MV-4-11 (cell line): ENCODE data around the gene OTOS.

Source experiments
- DNase-seq: peaks from one replicate; lab custom pipeline; 2025; lab: John Stamatoyannopoulos, UW

OTOS gene

GRCh38 chr2:240136013-240136670 lies 4.3 kb downstream of the OTOS start, which contains the start of gene COPS9:
Gene COPS9, minus strand, starts transcription at chr2:240136305. Its CDS starts 21 bp downstream, at chr2:240136284.
- peak; percentile 68 for DNase-seq

- no peak for DNase-seq
Measured at GRCh38 chr2:240135706-240136012, 4.8 kb downstream of the OTOS start.

- no peak for DNase-seq
Measured at GRCh38 chr2:240134956-240135520, 5.4 kb downstream of the OTOS start.

- no peak for DNase-seq
Measured at GRCh38 chr2:240134466-240134865, 6.0 kb downstream of the OTOS start.

GRCh38 chr2:240133401-240133800 lies 7.1 kb downstream of the OTOS start:
- no peak for DNase-seq

GRCh38 chr2:240132651-240132980 lies 7.8 kb downstream of the OTOS start:
- DNase-seq, result no peak

- no peak for DNase-seq
Measured at GRCh38 chr2:240131941-240132650, 8.4 kb downstream of the OTOS start.

GRCh38 chr2:240131296-240131695 lies 9.2 kb downstream of the OTOS start:
- no peak for DNase-seq

GRCh38 chr2:240130393-240131195 lies 9.9 kb downstream of the OTOS start:
- DNase-seq, result no peak

GRCh38 chr2:240129731-240130392 lies 10.6 kb downstream of the OTOS start:
- no peak for DNase-seq

- no peak for DNase-seq
Measured at GRCh38 chr2:240129311-240129710, 11.1 kb downstream of the OTOS start.

- DNase-seq, result no peak
Measured at GRCh38 chr2:240128608-240129145, 11.8 kb downstream of the OTOS start.

- no peak for DNase-seq
Measured at GRCh38 chr2:240127911-240128607, 12.4 kb downstream of the OTOS start.

GRCh38 chr2:240127191-240127750 lies 13.2 kb downstream of the OTOS start:
- no peak for DNase-seq

GRCh38 chr2:240126731-240127130 lies 13.7 kb downstream of the OTOS start:
- DNase-seq, result no peak

- no peak for DNase-seq
Measured at GRCh38 chr2:240125742-240126141, 14.7 kb downstream of the OTOS start.

- DNase-seq, result no peak
Measured at GRCh38 chr2:240124651-240125030, 15.8 kb downstream of the OTOS start.

GRCh38 chr2:240123821-240124650 lies 16.4 kb downstream of the OTOS start:
- no peak for DNase-seq

- no peak for DNase-seq
Measured at GRCh38 chr2:240121675-240122074, 18.8 kb downstream of the OTOS start.

GRCh38 chr2:240121190-240121589 lies 19.3 kb downstream of the OTOS start:
- no peak for DNase-seq
